Iris pigment epithelial cell (primary cell): ENCODE data around the gene MELK.

Experiments
- DNase-seq: peaks from one replicate; pipeline ENCODE4 v3.0.0-alpha.2; 2011; ENCODE audit warnings: low read depth

MELK gene

DNA sequence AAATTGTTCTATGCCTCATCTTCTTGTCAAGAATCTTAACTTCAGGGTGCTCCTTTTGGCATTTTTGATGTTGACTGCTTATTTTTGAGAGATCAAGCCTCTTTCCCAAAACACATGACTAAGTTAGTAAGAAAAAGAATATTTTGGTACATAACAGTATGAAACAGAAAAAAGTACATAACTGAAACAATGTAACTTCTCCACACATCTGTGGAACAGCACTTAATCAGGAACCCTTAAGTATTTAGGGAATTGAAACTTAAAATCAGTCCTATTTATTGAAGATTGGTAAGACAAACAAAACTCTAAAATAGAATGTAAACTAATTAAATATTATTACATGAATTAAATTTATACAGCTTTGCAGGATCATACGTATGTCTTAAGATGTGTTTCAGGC, 103.4 kb downstream of the MELK start:
- no peak for DNase-seq

DNA sequence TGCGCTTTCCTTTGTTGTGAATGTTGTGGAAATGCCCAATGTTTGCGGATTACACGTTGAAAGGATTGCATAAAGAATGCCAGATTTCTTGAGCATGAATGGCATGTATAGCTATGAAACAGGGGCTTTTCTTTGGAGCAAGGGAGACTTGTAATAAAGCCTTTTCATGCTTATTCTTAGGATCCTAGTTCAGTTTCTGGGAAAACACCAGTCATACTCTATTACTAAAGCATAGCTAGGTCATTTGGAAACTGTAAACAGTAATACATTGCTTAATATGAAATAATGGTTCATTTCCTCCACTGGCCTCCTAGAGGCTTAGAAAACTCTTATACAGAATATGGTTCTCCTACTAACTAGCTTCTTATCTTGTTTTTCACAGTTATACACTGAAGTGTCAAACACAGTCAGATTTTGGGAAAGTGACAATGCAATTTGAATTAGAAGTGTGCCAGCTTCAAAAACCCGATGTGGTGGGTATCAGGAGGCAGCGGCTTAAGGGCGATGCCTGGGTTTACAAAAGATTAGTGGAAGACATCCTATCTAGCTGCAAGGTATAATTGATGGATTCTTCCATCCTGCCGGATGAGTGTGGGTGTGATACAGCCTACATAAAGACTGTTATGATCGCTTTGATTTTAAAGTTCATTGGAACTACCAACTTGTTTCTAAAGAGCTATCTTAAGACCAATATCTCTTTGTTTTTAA, 104.2 kb downstream of the MELK start:
- DNase-seq: peak; percentile 65

DNA sequence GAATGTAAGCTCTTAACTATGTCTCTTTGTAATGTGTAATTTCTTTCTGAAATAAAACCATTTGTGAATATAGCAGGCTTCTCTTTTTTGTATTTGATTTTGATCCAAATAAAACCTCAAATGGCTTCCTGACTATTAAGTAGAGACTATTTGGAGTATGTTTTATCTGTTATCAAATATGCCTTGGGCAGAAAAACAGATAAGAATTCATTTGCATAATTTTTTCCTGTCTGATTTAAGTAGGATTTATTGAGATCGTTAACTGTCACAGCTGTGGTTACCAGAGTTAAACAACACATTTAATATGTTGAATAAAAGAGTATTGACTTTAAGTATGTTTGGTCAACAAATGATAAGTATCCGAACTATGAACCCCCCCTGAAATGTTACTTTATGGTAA, 104.9 kb downstream of the MELK start:
- DNase-seq: no peak

DNA sequence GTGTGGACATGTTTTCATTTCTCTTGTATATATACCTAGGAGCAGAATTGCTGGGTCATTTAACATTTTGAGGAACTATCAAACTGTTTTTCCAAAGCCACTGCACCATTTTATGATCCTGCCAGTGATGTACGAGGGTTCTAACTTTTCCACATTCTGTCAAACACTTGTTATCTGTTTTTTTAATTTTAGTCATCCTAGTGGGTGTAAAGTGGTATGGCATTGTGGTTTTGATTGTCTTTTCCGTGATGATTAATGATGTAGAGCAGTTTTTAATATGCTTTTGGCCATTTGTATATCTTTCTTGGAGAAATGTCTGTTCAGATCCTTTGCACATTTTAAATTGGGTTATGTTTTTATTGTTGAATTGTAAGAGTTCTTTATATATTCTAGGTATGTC, 107.0 kb downstream of the MELK start:
- DNase-seq: no peak

DNA sequence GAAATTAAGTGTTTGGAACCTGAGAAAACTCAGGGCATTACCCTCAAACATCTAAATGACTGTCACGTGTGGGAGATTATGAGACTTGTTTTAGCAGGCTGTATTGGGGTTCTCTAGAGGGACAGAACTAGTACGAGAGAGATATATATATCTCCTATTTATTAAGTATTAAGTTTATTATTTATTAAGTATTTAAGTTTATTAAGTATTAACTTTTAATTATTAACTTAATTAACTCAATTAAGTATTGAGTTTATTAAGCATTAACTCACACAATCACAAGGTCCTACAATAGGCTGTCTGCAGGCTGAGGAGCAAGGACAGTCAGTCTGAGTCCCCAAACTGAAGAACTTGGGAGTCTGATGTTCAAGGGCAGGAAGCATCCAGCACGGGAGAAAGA, 113.8 kb downstream of the MELK start:
- no peak for DNase-seq

DNA sequence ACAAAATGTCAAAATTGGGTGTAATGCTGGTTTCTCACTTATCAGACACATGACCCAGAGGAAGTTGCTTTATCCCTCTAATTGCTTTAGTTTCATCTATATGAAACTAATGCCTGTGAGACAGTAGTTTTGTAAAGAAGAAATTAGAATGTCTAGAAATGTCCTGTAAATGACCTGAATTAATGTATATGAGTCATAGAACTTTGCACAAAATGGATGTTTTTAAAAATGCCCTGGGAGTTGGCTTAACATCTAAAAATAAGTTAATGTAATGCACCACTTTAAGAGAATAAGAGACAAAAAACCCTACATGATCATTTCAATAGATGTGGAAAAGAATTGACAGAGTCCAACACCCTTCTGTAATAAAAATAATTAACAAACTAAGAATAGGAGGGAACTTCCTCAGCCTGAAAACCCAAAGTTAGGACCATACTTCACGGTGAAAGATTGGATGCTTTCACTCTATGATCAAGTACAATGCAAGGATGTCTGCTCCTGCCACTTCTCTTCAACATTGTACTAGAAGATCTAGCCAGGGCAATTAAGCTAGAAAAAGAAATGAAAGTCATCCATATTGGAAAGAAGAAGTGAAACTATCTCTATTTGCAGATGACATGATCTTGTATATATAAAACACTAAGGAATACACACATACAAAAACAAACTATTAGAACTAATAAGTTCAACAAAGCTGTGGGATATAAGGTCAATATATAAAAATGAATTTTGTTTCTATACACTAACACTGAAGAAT, 117.9 kb downstream of the MELK start:
- DNase-seq: no peak

DNA sequence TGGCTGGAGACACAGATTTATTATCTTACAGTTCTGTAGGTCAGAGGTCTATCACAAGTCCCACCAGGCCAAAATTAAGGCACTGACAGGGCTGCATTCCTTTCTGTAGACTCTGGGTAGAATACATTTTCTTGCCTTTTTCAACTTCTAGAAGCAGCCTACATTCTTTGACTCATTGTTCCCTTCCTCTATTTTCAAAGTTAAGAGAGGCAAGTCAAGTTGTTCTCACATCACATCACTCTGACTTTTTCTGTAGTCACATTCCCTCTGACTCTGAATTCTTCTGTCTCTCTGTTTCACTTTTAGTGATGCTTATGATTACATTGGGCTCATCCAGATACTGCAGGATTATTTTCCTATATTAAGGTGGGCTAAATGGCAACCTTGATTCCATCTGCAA, 119.0 kb downstream of the MELK start:
- DNase-seq: peak; percentile 7

DNA sequence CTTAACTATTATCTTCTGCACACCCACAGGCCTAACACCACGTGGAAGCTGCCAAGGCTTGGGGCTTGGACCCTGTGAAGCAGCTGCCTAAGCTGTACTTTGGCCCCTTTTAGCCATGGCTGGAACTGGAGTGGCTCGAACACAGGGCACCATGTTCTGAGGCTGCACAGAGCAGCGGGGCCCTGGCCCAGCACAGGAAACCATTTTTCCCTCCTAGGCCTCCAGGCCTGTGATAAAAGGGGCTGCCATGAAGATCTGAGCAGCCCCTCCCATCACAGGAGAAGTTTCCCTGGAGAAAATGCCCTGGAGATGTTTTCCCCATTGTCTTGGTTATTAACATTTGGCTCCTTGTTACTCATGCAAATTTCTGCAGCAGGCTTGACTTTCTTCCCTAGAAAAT, 126.3 kb downstream of the MELK start:
- no peak for DNase-seq

DNA sequence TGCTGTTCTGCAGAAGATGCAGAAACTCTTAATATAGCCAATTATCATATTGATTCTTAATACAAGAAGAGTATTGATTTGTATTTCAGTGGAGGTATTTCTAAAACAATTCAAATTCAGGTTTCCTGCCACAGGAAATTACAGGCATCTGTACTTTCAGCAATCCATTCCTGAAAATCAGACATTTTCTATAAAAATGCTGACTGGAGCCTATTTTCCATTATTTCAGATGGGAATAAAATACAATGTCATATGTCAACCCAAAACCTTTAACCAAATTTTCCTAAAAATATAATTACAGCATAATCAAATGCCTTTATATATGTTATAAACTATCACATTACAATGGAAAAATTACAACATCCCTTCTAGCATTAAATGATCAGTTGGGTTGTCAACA, 131.5 kb downstream of the MELK start:
- no peak for DNase-seq

DNA sequence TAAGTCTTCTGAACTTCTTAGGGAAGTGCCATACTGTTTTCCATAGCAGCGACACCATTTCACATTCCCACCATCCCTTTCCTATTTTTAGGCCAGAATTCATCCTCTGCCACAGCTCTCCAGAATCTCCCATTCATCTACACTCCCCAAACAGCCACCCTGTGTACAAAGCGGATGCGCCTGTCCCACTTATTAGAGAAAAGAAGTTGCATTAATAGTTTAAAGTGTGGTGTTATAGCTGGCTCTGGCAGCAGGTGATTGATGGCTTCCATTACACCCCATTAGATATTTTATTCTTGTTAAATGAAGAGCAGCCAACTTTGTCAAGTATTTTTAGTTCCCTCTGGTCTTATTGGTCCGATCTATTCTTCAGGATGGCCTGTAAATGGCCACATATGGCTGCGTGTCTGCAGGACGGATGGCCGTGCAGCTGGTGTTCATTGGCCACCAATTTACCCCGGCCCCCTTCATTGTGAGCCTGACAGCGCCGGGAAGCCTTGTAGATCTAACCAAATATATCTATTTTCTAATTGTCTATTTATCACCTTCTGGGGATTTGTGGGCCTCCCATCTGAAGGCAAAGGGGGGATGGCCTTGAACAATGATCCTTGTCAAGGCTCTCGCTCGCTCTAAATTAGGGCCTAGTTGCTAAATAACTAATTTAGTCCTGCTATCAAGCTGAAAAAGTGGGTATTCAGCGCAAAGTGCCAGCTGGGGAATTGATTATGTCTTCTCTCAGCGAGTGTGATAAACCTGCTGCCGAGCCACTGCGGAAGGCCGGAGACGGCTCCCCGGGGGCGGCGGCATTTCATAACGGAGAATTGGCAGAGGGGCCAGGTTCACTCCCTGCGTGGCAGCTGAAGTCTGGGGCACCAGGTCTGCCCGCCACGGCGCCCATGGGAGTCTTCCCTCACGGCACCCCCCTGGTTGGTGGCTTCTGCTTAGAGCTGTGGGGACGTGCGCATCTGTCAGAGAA, 141.1 kb downstream of the MELK start:
- no peak for DNase-seq

DNA sequence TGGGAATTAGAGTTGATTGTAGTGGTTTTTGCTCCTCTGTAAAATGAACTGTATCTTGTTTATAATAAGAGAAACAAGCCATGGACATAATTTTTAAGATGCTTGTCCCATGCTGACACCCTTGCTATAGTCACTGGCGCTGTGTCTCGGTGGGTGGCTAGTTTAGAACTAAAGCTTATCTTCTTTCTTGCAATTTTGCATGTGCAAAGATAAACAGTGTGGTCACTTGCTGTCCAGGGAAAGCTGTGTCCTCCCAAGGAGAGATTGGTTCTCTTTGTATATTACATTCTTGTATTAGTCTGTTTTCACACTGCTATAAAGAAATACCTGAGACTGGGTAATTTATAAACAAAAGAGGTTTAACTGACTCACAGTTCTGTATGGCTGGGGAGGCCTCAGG, 143.8 kb downstream of the MELK start:
- peak; percentile 30 for DNase-seq

DNA sequence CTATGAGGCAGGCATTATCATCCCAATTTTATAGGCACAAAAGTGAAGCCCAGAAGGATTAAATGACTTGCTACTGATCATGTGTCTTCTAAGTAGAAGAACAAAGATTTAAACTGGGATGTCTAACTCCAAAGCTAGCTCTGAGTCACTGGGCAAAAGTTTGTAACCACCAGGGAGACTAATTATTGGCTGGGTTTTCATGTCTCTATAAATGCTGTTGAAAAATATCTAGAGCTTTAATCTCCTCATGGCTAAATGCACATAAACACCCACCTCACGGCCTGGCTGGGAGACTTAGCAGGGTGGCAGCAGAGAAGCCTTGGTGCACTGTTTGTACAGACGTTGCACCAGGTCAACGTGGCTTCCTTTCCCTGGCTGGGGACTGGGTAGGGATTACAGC, 144.6 kb downstream of the MELK start:
- DNase-seq: peak; percentile 31

DNA sequence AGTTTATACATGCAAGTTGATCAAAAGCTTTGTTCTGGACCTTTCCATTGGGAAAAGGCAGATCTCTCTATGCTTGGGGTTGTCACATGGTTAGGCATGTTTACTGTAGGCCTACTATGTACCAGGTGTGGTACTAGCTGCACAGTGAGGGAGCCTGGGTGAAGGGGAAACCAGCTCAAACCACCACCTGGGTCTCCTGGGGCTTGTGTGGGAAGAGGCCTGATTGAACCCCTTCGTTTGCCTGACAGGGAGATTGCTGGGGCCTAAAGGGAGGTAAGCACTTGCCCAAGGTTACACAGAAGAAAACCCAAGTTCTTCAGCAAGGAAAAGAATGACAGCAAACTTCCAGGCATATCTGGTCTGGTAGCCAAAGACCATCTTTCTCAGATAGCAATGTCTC, 145.9 kb downstream of the MELK start:
- DNase-seq: no peak

DNA sequence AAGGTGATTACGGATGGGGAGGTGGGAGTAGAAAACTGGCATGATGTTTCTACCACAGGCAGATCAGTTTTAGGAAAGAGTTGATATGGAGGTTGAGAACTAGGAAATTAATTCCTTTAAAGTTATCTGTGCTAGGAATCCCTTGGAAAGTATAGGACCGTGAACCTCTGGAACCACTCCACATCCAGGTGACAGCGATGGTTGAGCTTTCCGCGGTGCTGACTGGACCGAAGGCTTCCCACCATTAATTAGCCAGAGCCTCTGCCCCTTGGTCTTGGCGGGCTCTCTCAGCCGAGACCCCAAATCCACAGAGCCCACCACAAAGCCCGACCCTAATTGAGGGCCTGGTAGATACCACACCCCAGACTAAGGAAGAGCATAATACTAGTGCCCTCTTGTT, 147.3 kb downstream of the MELK start:
- DNase-seq: no peak

DNA sequence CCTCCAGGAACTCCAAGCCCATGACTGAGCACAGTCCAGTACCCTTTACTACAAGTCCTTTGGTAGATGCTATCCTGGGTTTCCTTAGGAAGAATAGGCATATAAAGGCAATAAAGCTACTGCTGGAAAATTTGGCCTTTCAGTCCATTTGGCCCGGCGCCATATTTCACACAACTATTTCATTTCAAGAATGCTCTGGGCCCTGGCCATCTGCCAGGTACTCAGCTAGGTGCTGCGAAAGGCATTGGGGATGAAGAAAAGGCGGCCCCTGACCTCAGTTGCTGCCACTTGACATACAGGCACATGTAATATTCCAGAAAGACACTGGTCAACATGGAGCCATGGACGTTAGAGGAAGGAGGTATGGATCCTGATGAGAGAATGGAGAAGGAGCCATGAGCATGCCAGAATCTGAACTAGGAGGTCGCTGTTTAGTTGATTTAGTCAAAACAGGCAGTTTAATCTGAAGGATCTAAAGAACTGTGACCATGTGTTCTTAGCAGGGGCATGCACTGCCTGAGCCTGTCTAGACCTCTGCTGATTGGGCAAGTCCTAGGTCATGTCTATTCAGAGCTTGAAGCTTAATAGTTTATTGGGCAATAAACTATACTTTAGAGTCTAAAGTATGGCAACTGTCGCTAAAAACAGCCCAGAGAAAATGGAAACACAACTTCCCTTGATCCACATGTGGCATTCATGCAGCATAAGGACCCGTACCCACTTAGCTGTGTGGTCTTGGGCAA, 149.3 kb downstream of the MELK start:
- peak; percentile 20 for DNase-seq

DNA sequence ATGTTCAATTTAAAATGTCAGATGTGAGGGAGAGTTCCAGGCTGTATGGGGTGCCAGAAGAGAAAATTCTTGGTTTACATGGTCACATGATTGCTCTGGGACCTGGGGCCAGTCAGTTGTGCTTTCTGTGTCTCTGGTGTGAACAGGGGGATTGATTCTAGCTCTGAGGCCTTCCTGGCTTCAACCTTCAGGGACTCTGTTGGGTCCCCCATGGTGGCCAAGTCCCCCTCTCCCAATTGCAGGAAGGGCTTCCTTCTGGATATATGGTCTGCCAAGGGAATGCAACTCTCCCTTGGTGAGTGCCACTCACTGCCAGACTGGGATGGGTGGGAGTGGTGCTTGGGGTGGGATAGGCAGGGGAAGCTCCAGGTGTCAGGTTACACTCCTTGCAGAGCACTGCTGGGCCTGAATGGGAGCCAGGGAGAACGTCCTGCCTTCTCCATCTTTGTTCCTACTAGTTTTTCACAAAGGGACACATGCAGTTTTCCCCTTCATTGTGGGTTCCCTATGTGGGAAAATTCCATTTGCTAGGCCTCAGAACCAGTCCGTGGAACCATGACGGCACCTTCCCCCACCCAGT, 153.2 kb downstream of the MELK start:
- DNase-seq: no peak
